Body of pancreas (tissue), 4 donors: ENCODE data around the gene PAK4. TPM values are rescaled to one million over a fixed set of nuclear protein-coding genes. Genes with fewer than 3 reads are reported as not detected.

ENCODE experiments used
- ATAC-seq: fragments of 150-250 bp; one replicate; pipeline ENCODE4 v1.9.1; 2016
- DNase-seq, 4 donors: peaks; one replicate each; pipeline ENCODE4 v3.0.0-alpha.2; 2019
- H3K27ac ChIP-seq, 4 donors: fragments of 200-600 bp; sonication (generic); 1 replicate in 3 of 4; 2 replicates in 1 of 4; pipeline versions ENCODE4 v1.5.1 to v1.6.1; 2016 to 2019; ENCODE audit warnings: mild to moderate bottlenecking in 1 of 4, mixed read lengths in 1 of 4, moderate library complexity in 1 of 4
- H3K27me3 ChIP-seq, 2 donors: fragments of 200-600 bp; sonication (generic); one replicate each; pipeline ENCODE4 v1.6.0; 2016; ENCODE audit warnings: mild to moderate bottlenecking in 1 of 2
- H3K36me3 ChIP-seq, 2 donors: fragments of 200-600 bp; sonication (generic); replicated peaks in 1 of 2; 2 replicates each; pipeline ENCODE4 v1.5.1; 2016; ENCODE audit warnings: low read depth in 2 of 2; ENCODE audit not compliant: insufficient read depth in 1 of 2
- H3K4me1 ChIP-seq: fragments of 200-600 bp; sonication (generic); one replicate; pipeline ENCODE4 v1.6.0; 2016
- H3K4me3 ChIP-seq, 2 donors: fragments of 200-600 bp; sonication (generic); 1 replicate in 1 of 2; 2 replicates in 1 of 2; pipeline ENCODE4 v1.5.1; 2016 to 2019
- H3K9me3 ChIP-seq, 3 donors: fragments of 200-600 bp; sonication (generic); 1 replicate in 2 of 3; 2 replicates in 1 of 3; pipeline ENCODE4 v1.5.1; 2016
- POLR2A ChIP-seq, 3 donors: fragments of 450-650 bp; IDR thresholded peaks; one replicate each; pipeline ENCODE4 v1.6.1; 2016; ENCODE audit warnings: antibody characterized with exemption in 3 of 3, mild to moderate bottlenecking in 2 of 3
- WGBS, 2 donors: methylation state at CpG; one replicate each; pipeline ENCODE4 v1.1.5; 2017; 5-methylcytosine and 5-hydroxymethylcytosine counted together
- intact Hi-C: fragments of 100-400 bp; cut with DNase I; formaldehyde crosslinking; loops from one replicate; pipeline ENCODE4 v1.15.1; 2023
- total RNA-seq, 2 donors: library from RNA; depleted of rRNA; stranded (reverse); fragments of >200 nt; gene quantifications; one replicate each; pipeline ENCODE4 v1.1.0, GENCODE V29; 2016
- TF ChIP-seq, protein P1 (sequence below), 7 experiments: fragments of 450-650 bp in 4 of 7; fragments of 200-600 bp in 3 of 7; sonication (generic) in 3 of 7; IDR thresholded peaks; one replicate each; pipeline ENCODE4 v1.5.1; 2016 to 2019; ENCODE audit warnings: antibody characterized with exemption in 7 of 7

PAK4 gene
- total RNA-seq, 2 donors from 2014 or later, result 18.9 to 40.2 TPM

DNA sequence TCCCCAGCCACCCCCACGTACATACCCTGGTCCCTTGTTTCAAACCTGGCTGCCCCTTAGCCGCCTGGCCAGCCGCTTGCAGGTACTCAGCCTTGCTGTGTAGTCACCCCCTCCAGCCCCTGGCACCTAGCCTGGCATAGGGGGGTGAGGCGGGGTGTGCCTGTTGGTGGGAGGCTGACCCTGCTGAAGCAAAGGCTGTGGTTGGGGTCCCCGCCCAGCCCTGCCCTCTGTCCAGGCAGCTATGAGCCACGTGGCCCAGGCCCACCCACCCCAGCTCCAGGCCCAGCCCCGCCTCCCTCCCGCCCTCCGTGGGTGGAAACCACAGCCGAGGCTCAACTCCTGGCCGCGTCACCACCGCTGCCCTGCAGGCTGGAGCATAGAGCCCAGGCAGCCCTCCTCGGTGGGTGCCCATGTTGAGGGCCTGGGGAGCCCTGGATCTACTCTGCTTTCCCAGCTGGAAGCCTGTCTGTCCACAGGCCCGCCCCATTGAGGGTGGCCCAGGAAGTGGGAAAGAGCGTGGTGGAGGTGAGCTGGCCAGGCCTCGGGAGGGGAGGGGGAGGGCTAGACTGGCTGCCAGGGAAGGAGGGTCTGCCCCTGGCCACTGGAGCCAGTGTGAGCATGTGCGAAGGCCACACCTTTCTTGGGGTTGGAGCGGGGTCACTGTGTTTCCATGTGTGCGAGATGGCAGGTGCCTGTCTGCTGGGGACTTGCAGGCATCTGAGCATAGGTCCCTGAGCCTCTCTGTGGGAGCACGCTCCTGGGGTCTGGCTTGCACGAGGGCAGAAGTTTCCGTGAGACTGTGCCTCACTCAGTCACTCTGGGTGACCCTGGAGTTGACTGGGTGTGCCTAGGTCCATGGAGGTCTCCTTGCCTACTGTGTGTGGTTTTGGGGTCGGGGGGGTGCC is 31.0 kb downstream of the PAK4 start:
- Histone ChIP-seq H3K4me1 (peaks cover 69% of the 10 kb centered on the region), H3K9me3 (no peaks in the 10 kb centered on the region), H3K36me3 (no peaks in the 10 kb centered on the region), H3K4me3 (no peak overlapping the region), H3K27ac (peak overlapping the region; percentile 68 to 87 (median 81)), H3K27me3 (no peaks in the 10 kb centered on the region)
- TF ChIP-seq POLR2A (IDR thresholded peaks at IDR 0.05), result no peak
- TF ChIP-seq, protein P1, sequence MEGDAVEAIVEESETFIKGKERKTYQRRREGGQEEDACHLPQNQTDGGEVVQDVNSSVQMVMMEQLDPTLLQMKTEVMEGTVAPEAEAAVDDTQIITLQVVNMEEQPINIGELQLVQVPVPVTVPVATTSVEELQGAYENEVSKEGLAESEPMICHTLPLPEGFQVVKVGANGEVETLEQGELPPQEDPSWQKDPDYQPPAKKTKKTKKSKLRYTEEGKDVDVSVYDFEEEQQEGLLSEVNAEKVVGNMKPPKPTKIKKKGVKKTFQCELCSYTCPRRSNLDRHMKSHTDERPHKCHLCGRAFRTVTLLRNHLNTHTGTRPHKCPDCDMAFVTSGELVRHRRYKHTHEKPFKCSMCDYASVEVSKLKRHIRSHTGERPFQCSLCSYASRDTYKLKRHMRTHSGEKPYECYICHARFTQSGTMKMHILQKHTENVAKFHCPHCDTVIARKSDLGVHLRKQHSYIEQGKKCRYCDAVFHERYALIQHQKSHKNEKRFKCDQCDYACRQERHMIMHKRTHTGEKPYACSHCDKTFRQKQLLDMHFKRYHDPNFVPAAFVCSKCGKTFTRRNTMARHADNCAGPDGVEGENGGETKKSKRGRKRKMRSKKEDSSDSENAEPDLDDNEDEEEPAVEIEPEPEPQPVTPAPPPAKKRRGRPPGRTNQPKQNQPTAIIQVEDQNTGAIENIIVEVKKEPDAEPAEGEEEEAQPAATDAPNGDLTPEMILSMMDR (IDR thresholded peaks at IDR 0.05), result no peak
- 3 to 38% methylated on average over 6 to 22 of the region's 24 CpGs for WGBS, 2 donors
- ATAC-seq (no peak), DNase-seq (peak; percentile 36 to 76 (median 51))
- intact Hi-C loops, result no loop called here

DNA sequence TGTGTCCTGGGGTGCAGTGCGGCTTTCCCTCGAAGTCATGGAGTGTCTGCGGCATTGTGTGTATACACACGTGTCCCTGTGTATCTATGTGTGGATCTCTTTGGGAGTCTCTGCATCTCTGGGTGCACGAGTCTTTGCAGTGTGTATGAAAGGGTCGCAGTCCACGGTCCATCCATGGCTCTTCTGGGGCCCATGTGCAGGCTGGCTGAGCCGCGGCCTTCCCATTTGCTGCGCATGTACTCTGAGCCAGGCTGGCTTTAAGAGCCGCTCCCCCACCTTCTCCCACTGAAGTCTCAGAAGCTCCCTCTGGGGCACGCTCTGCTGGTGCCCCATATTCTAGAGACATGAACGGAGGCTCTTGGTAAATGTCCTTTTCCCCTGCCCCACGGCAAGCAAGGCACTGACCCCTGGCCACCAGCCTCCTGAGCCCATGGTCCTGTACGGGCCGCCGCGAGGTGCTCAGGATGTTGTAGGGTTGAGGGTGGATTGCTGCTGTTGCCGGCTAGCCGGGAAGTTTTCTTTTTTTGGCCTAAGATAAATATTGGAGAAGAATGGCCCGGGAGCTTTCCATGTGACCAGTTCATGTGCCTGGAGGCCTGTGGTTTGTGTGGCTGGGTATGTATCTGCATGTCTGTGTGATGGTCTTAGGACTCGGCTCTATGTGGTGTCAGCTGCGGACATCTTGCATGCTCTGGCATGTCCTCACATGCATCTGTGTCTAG is 31.9 kb downstream of the PAK4 start:
- intact Hi-C loops, result no loop called here
- WGBS, 2 donors, result 69 to 77% methylated on average over 15 to 23 of the region's 23 CpGs
- no peak for TF ChIP-seq POLR2A (IDR thresholded peaks at IDR 0.05)
- TF ChIP-seq, protein P1 (IDR thresholded peaks at IDR 0.05), result no peak
- ATAC-seq, result no peak
- Histone ChIP-seq H3K4me1 (peaks cover 75% of the 10 kb centered on the region), H3K36me3 (no peaks in the 10 kb centered on the region), H3K4me3 (no peak overlapping the region), H3K27me3 (no peaks in the 10 kb centered on the region), H3K9me3 (no peaks in the 10 kb centered on the region), H3K27ac (peak overlapping the region in 2 of 4 donors; percentile 31 to 68)
- no peak for DNase-seq

DNA sequence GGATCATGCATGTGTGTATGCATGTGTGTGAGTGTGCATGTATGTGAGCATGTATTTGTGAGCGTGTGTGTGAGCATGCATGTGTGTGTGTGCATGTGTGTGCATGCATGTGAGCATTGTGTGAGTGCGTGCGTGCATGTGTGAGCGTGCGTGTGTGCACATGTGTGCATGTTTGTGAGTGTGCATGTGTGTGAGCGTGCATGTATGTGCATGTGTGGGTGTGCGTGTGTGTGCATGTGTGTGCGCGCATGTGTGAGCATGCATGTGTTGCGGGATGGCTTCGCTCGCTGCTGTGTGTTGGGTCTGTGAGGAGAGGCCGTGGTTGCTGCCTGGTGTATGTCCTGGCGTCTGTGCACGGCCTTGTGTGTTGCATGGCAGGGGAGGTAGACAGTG is 32.4 kb downstream of the PAK4 start:
- no peak for DNase-seq
- ATAC-seq, result no peak
- Histone ChIP-seq H3K9me3 (no peaks in the 10 kb centered on the region), H3K4me1 (peaks cover 81% of the 10 kb centered on the region), H3K4me3 (no peak overlapping the region), H3K36me3 (no peaks in the 10 kb centered on the region), H3K27ac (no peak overlapping the region), H3K27me3 (no peaks in the 10 kb centered on the region)
- TF ChIP-seq, protein P1 (IDR thresholded peaks at IDR 0.05), result no peak
- TF ChIP-seq POLR2A (IDR thresholded peaks at IDR 0.05), result no peak
- WGBS, 2 donors, result 87 to 90% methylated on average over 13 to 15 of the region's 15 CpGs
- intact Hi-C loops, result no loop called here

DNA sequence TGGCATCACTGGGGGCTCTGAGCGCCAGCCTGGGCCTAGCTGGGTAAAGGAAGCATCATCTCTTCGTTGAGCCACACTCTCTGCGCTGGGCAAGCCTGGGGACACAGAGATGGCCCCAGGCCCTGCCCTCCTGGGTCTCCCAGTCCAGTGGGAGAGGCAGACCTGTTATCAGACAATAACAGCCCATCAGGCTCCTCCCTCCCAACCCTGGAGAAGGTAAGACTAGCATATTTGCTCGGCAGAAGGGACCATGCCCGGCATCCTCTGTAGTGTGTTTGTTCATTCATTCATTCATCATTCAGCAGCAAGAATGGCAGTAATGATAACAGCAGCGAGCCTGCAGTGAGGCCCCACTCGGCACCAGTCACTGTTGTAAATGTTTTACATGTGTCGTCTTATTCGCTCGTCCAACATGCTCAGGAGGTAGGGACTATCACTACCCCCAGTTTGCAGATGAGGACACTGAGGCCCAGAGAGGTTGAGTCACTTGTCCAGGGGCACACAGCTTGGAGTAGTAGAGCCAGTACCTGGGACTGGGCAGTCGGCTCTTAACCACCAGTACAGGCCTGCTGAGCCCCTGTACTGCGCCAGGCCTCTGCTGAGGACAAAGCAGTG is 33.2 kb downstream of the PAK4 start:
- TF ChIP-seq POLR2A (IDR thresholded peaks at IDR 0.05), result no peak
- TF ChIP-seq, protein P1 (IDR thresholded peaks at IDR 0.05), result no peak

More for the DNA sequence above, 33.2 kb downstream of the PAK4 start:
- Histone ChIP-seq H3K27me3 (no peaks in the 10 kb centered on the region), H3K4me3 (no peak overlapping the region), H3K9me3 (no peaks in the 10 kb centered on the region), H3K36me3 (no peaks in the 10 kb centered on the region), H3K4me1 (peaks cover 86% of the 10 kb centered on the region), H3K27ac (no peak overlapping the region)
- intact Hi-C loops, result no loop called here
- ATAC-seq (no peak), DNase-seq (no peak)
- WGBS, 2 donors, result 59 to 76% methylated on average over 7 to 11 of the region's 12 CpGs
